Spleen (tissue), 11 donors: ENCODE results near the gene ERH. TPM values are rescaled to one million over a fixed set of nuclear protein-coding genes. Genes with fewer than 3 reads are reported as not detected.
A peak's percentile ranks its signal among the peaks of the same experiment; 100 is the strongest.

ENCODE experiments used
- DNase-seq: peaks from one replicate; pipeline ENCODE4 v3.0.0-alpha.2; 2020
- H3K27ac ChIP-seq, 8 donors: fragments of 200-600 bp; sonication (generic) in 7 of 8; 1 replicate in 4 of 8; 2 replicates in 4 of 8; pipeline versions ENCODE4 v1.5.0 to v1.8.0; 2016 to 2021; ENCODE audit warnings: inconsistent platforms in 4 of 8, mild to moderate bottlenecking in 4 of 8, moderate library complexity in 1 of 8
- H3K27me3 ChIP-seq, 7 donors: fragments of 200-600 bp; sonication (generic) in 6 of 7; replicated peaks in 1 of 7; 1 replicate in 4 of 7; 2 replicates in 3 of 7; pipeline versions ENCODE4 v1.5.0 to v1.8.0; 2016 to 2021; ENCODE audit warnings: inconsistent platforms in 3 of 7, mild to moderate bottlenecking in 1 of 7
- H3K36me3 ChIP-seq, 6 donors: fragments of 200-600 bp; sonication (generic) in 5 of 6; 1 replicate in 4 of 6; 2 replicates in 2 of 6; pipeline versions ENCODE4 v1.5.0 to v1.8.0; 2016 to 2021; ENCODE audit warnings: inconsistent platforms in 2 of 6
- H3K4me1 ChIP-seq, 6 donors: fragments of 200-600 bp; sonication (generic) in 5 of 6; 1 replicate in 3 of 6; 2 replicates in 3 of 6; pipeline versions ENCODE4 v1.5.0 to v1.8.0; 2016 to 2021; ENCODE audit warnings: inconsistent platforms in 3 of 6
- H3K4me3 ChIP-seq, 8 donors: fragments of 200-600 bp; sonication (generic) in 7 of 8; 1 replicate in 4 of 8; 2 replicates in 4 of 8; pipeline versions ENCODE4 v1.5.0 to v1.8.0; 2016 to 2021; ENCODE audit warnings: inconsistent platforms in 4 of 8, mild to moderate bottlenecking in 4 of 8, moderate library complexity in 2 of 8
- H3K9me3 ChIP-seq, 8 donors: fragments of 200-600 bp; sonication (generic) in 7 of 8; 1 replicate in 4 of 8; 2 replicates in 4 of 8; pipeline versions ENCODE4 v1.5.0 to v1.8.0; 2016 to 2021; ENCODE audit warnings: inconsistent platforms in 4 of 8
- CTCF ChIP-seq, 11 experiments: fragments of 200-600 bp in 7 of 11; fragments of 450-650 bp in 4 of 11; sonication (generic) in 4 of 11; IDR thresholded peaks in 8 of 11; conservative IDR thresholded peaks in 3 of 11; 1 replicate in 7 of 11; 2 replicates in 4 of 11; pipeline versions ENCODE4 v1.4.0 to v1.8.0; 2016 to 2021; ENCODE audit warnings: antibody characterized with exemption in 11 of 11, inconsistent platforms in 4 of 11, mild to moderate bottlenecking in 1 of 11
- POLR2A ChIP-seq, 3 donors: fragments of 450-650 bp; IDR thresholded peaks; one replicate each; pipeline ENCODE4 v1.5.1; 2017; ENCODE audit warnings: antibody characterized with exemption in 3 of 3, mild to moderate bottlenecking in 1 of 3
- POLR2AphosphoS5 ChIP-seq, 3 donors: sonication (generic); formaldehyde crosslinking; IDR thresholded peaks; one replicate each; pipeline ENCODE4 v1.5.1; 2017; ENCODE audit warnings: antibody characterized with exemption in 3 of 3
- WGBS, 5 donors: extraction: QIAGEN DNeasy Blood & Tissue Kit in 3 of 5; methylation state at CpG; one replicate each; pipeline versions ENCODE4 v1.1.5 to v1.1.7; 2013 to 2018; 5-methylcytosine and 5-hydroxymethylcytosine counted together
- intact Hi-C: fragments of 100-400 bp; cut with DNase I; formaldehyde crosslinking; loops from one replicate; pipeline ENCODE4 v1.15.0; 2023; ENCODE audit warnings: low total_unique reads
- polyA plus RNA-seq, 3 donors: library from polyadenylated mRNA; stranded (reverse); fragments of 200-250 nt; gene quantifications; one replicate each; pipeline ENCODE4 v1.2.1, GENCODE V29; 2013
- total RNA-seq, 7 donors: library from RNA; depleted of rRNA in 3 of 7; stranded (reverse); fragments of >200 nt in 3 of 7; fragmentation: NEBNext Ultra II Directional in 4 of 7; extraction: Animal tissue kit (Norgen Biotek cat#: 25700) in 4 of 7; gene quantifications; one replicate each; pipeline versions ENCODE4 v1.1.0 to v1.2.1, GENCODE V29; 2016 to 2021
- donor health status: healthy with polysubstance abuse.
- donor health status: DM: no; HTN: no; CAD: no; lungs with moderate emphysema.
- donor health status: DM: no; HTN: no; CAD: no.
- donor health status: Bipolar disorder and iron deficiency.
- donor health status: healthy.
- donor health status: DM: no; HTN: no; CAD: no.
- donor health status: DM: yes; HTN: yes; CAD: no.

ERH gene
- total and polyA plus RNA-seq, 10 donors, result 53.5 to 182 (median 127) TPM

DNA sequence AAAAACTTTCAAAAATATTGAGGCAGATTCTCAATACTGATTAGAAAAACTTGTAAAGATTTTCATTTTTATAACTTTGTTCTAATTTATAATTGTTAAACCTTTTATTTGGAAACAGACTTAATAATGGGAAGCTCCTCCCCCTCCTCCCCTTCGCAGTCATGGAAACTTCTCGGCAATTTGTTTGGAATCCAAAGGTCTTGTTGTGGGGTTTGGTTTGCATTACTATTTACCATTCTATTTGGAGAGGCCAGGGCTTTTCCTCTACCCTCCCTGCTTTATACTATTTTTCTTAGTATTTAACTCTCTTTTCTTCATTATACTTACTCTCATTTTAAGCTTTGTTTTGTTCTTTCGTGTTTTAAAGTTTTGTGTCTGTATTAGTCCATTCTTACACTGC lies 6.4 kb upstream of the ERH start:
- Histone ChIP-seq H3K4me3 (no peak overlapping the region), H3K4me1 (peaks cover 22 to 51% (median 31%) of the 10 kb centered on the region in 6 donors), H3K36me3 (peaks cover 0 to 11% (median 0%) of the 10 kb centered on the region in 6 donors), H3K9me3 (no peaks in the 10 kb centered on the region), H3K27me3 (no peaks in the 10 kb centered on the region), H3K27ac (no peak overlapping the region)
- intact Hi-C loops, result no loop called here
- DNase-seq, result no peak
- 92 to 97% (median 96%) methylated on average over 3 of the region's 3 CpGs for WGBS, 5 donors
- TF ChIP-seq POLR2AphosphoS5 (IDR thresholded peaks at IDR 0.05) (no peak), CTCF (IDR thresholded peaks at IDR 0.05 in 8 of 11, conservative IDR thresholded peaks at IDR 0.05 in 3 of 11) (no peak), POLR2A (IDR thresholded peaks at IDR 0.05) (no peak)

DNA sequence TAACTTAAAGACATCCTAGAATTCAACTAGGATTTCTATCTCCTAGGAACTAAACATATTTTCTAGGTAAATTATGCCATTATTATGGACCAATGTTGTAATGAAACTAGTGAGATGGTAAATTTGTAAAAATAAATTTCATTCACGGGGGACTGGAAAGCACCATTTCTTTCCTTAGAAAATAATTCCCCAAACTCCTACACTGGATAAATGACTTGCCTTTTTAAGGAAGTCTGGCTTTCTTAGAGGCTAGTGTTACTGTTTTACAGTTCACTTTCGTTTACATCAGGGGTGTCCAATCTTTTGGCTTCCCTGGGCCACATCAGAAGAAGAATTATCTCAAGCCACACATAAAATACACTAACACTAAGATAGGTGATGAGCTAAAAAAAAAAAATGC lies 3.7 kb upstream of the ERH start:
- 78 to 90% (median 87%) methylated on average over 2 of the region's 2 CpGs for WGBS, 5 donors
- Histone ChIP-seq H3K36me3 (peaks cover 0 to 11% (median 0%) of the 10 kb centered on the region in 6 donors), H3K4me1 (peaks cover 32 to 57% (median 44%) of the 10 kb centered on the region in 6 donors), H3K4me3 (peak overlapping the region in 1 of 8 donors; percentile 78), H3K9me3 (no peaks in the 10 kb centered on the region), H3K27me3 (no peaks in the 10 kb centered on the region), H3K27ac (no peak overlapping the region)
- DNase-seq, result no peak
- intact Hi-C loops, result no loop called here
- no peak for TF ChIP-seq CTCF (IDR thresholded peaks at IDR 0.05 in 8 of 11, conservative IDR thresholded peaks at IDR 0.05 in 3 of 11)
- no peak for TF ChIP-seq POLR2A (IDR thresholded peaks at IDR 0.05)
- no peak for TF ChIP-seq POLR2AphosphoS5 (IDR thresholded peaks at IDR 0.05)

DNA sequence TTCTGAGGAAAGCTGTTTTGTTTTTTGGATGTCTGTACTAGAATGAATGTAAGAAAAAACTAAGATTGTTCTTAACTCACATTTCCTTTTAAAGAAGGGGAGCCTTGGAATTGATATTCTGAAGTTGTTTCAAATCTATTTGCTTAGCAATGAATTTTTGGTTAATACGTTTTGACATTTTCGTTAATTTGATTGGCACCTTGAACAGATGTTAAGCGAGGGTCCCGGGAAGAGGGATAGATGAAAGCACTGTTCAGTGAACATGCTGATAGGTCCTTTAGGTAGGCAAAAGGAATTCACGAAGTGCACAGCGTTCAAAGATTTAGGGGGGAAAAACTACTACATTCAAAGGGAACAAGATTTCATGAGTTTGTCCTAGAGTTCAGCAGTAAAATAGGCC lies 2.1 kb upstream of the ERH start:
- intact Hi-C loops, result no loop called here
- DNase-seq, result no peak
- 87 to 94% (median 89%) methylated on average over 6 of the region's 6 CpGs for WGBS, 5 donors
- Histone ChIP-seq H3K27ac (no peak overlapping the region), H3K4me3 (peak overlapping the region in 5 of 8 donors; percentile 73 to 95 (median 83)), H3K9me3 (no peaks in the 10 kb centered on the region), H3K27me3 (no peaks in the 10 kb centered on the region), H3K4me1 (peaks cover 40 to 74% (median 61%) of the 10 kb centered on the region in 6 donors), H3K36me3 (peaks cover 0 to 22% (median 10%) of the 10 kb centered on the region in 6 donors)
- TF ChIP-seq POLR2AphosphoS5 (IDR thresholded peaks at IDR 0.05), result no peak
- no peak for TF ChIP-seq CTCF (IDR thresholded peaks at IDR 0.05 in 8 of 11, conservative IDR thresholded peaks at IDR 0.05 in 3 of 11)
- no peak for TF ChIP-seq POLR2A (IDR thresholded peaks at IDR 0.05)

- no peak overlapping the region for H3K27ac ChIP-seq
- DNase-seq, result no peak
- intact Hi-C loops, result no loop called here
- H3K27me3 ChIP-seq, result no peaks in the 10 kb centered on the region
- 91 to 93% (median 92%) methylated on average over 8 of the region's 8 CpGs for WGBS, 5 donors
- peaks cover 40 to 77% (median 65%) of the 10 kb centered on the region in 6 donors for H3K4me1 ChIP-seq
- no peaks in the 10 kb centered on the region for H3K9me3 ChIP-seq
- TF ChIP-seq POLR2A (IDR thresholded peaks at IDR 0.05) (no peak), CTCF (IDR thresholded peaks at IDR 0.05 in 8 of 11, conservative IDR thresholded peaks at IDR 0.05 in 3 of 11) (no peak), POLR2AphosphoS5 (IDR thresholded peaks at IDR 0.05) (no peak)
- H3K36me3 ChIP-seq, result peaks cover 0 to 22% (median 14%) of the 10 kb centered on the region in 6 donors
- peak overlapping the region in 5 of 8 donors; percentile 73 to 95 (median 83) for H3K4me3 ChIP-seq
Observed at GRCh38 chr14:69399750-69400149, 1.7 kb upstream of the ERH start.
